Astrocyte (in vitro differentiated cells and primary cell): Measurements from ENCODE around the gene CRNKL1. TPM values are rescaled to one million over a fixed set of nuclear protein-coding genes. Genes with fewer than 3 reads are reported as not detected.

Experiments used
- DNase-seq: peaks from one replicate; pipeline ENCODE4 v3.0.0-alpha.2; 2010; ENCODE audit warnings: low read depth
- FAIRE-seq: peaks from 2 replicates; lab custom pipeline; 2011; peaks lifted over from hg19 to GRCh38; lab: Jason Lieb, UNC
- H2AFZ ChIP-seq: 2 replicates; pipeline ENCODE4 v1.6.0; 2012; ENCODE audit warnings: low read depth, low read length, inconsistent platforms
- H3K27ac ChIP-seq: 2 replicates; pipeline ENCODE4 v1.5.1; 2011; ENCODE audit warnings: low read depth, low read length, inconsistent platforms
- H3K27me3 ChIP-seq: 2 replicates; pipeline ENCODE4 v1.6.0; 2011; ENCODE audit warnings: low read length, inconsistent platforms; ENCODE audit not compliant: insufficient read depth
- H3K36me3 ChIP-seq: 2 replicates; pipeline ENCODE4 v1.5.1; 2011; ENCODE audit warnings: low read length, inconsistent platforms; ENCODE audit not compliant: insufficient read depth
- H3K4me1 ChIP-seq: 2 replicates; pipeline ENCODE4 v1.5.1; 2011; ENCODE audit warnings: low read length, inconsistent platforms; ENCODE audit not compliant: insufficient read depth
- H3K4me2 ChIP-seq: 2 replicates; pipeline ENCODE4 v1.6.0; 2012; ENCODE audit warnings: low read length, inconsistent platforms
- H3K4me3 ChIP-seq: 2 replicates; pipeline ENCODE4 v1.5.1; 2011; ENCODE audit warnings: low read depth, mild to moderate bottlenecking, low read length, inconsistent platforms; ENCODE audit not compliant: insufficient read depth
- H3K79me2 ChIP-seq: 2 replicates; pipeline ENCODE4 v1.6.0; 2012; ENCODE audit warnings: mild to moderate bottlenecking, low read length, inconsistent platforms; ENCODE audit not compliant: insufficient read depth
- H3K9ac ChIP-seq: 2 replicates; pipeline ENCODE4 v1.6.0; 2012; ENCODE audit warnings: mild to moderate bottlenecking, low read length, inconsistent platforms
- H3K9me3 ChIP-seq: 2 replicates; pipeline ENCODE4 v1.5.1; 2012; ENCODE audit warnings: low read depth, mild to moderate bottlenecking, low read length, inconsistent platforms; ENCODE audit not compliant: insufficient read depth
- H4K20me1 ChIP-seq: 2 replicates; pipeline ENCODE4 v1.6.0; 2012; ENCODE audit warnings: low read length, inconsistent platforms; ENCODE audit not compliant: insufficient read depth
- H3K27ac Mint-ChIP-seq: one replicate; pipeline ENCODE4 v1.8.0; 2021; ENCODE audit warnings: mild to moderate bottlenecking, mixed read lengths; ENCODE audit not compliant: unreplicated experiment
- H3K27me3 Mint-ChIP-seq: one replicate; pipeline ENCODE4 v1.8.0; 2021; ENCODE audit warnings: low read depth, mixed read lengths; ENCODE audit not compliant: unreplicated experiment
- H3K36me3 Mint-ChIP-seq: one replicate; pipeline ENCODE4 v1.8.0; 2021; ENCODE audit warnings: low read depth, mixed read lengths; ENCODE audit not compliant: unreplicated experiment
- H3K4me1 Mint-ChIP-seq: one replicate; pipeline ENCODE4 v1.8.0; 2021; ENCODE audit warnings: low read depth, mixed read lengths; ENCODE audit not compliant: unreplicated experiment
- H3K4me3 Mint-ChIP-seq: one replicate; pipeline ENCODE4 v1.8.0; 2021; ENCODE audit warnings: mild to moderate bottlenecking, moderate library complexity, mixed read lengths; ENCODE audit not compliant: unreplicated experiment
- H3K9me3 Mint-ChIP-seq: one replicate; pipeline ENCODE4 v1.8.0; 2021; ENCODE audit warnings: mild to moderate bottlenecking, mixed read lengths; ENCODE audit not compliant: unreplicated experiment
- EZH2 ChIP-seq: IDR thresholded peaks from 2 replicates; pipeline ENCODE4 v1.6.1; 2012; ENCODE audit warnings: mild to moderate bottlenecking, low read length, inconsistent platforms; ENCODE audit not compliant: insufficient read depth
- total RNA-seq: library from RNA; stranded (reverse); gene quantifications from 2 replicates; pipeline ENCODE4 v1.2.1, GENCODE V29; 2021
- TF ChIP-seq, protein P1 (sequence below): IDR thresholded peaks from 2 replicates; pipeline ENCODE4 v1.5.1; 2011; ENCODE audit warnings: low read depth, mild to moderate bottlenecking, inconsistent platforms, low read length, moderate library complexity; ENCODE audit not compliant: insufficient read depth

Gene CRNKL1
- total RNA-seq, 1 donor from 2014 or later, result 20.2 TPM

GRCh38 chr20:19996917-19997316 is 55.3 kb downstream of the CRNKL1 start:
- Histone ChIP-seq H3K4me3 (no peak overlapping the region), H3K27ac (no peak overlapping the region), H3K4me1 (peaks cover 33% of the 10 kb centered on the region), H3K9me3 (no peaks in the 10 kb centered on the region), H2AFZ (no peak overlapping the region), H3K4me2 (no peak overlapping the region), H3K27me3 (no peaks in the 10 kb centered on the region), H4K20me1 (peaks cover 26% of the 10 kb centered on the region), H3K36me3 (peaks cover 44% of the 10 kb centered on the region), H3K79me2 (peaks cover 46% of the 10 kb centered on the region), H3K9ac (no peak overlapping the region)
- Mint-ChIP-seq H3K27me3 (no peaks in the 10 kb centered on the region), H3K36me3 (peaks cover 18% of the 10 kb centered on the region), H3K4me3 (no peak overlapping the region), H3K4me1 (peaks cover 45% of the 10 kb centered on the region), H3K27ac (no peak overlapping the region), H3K9me3 (no peaks in the 10 kb centered on the region)
- DNase-seq (no peak), FAIRE-seq (no peak)
- TF ChIP-seq, protein P1, sequence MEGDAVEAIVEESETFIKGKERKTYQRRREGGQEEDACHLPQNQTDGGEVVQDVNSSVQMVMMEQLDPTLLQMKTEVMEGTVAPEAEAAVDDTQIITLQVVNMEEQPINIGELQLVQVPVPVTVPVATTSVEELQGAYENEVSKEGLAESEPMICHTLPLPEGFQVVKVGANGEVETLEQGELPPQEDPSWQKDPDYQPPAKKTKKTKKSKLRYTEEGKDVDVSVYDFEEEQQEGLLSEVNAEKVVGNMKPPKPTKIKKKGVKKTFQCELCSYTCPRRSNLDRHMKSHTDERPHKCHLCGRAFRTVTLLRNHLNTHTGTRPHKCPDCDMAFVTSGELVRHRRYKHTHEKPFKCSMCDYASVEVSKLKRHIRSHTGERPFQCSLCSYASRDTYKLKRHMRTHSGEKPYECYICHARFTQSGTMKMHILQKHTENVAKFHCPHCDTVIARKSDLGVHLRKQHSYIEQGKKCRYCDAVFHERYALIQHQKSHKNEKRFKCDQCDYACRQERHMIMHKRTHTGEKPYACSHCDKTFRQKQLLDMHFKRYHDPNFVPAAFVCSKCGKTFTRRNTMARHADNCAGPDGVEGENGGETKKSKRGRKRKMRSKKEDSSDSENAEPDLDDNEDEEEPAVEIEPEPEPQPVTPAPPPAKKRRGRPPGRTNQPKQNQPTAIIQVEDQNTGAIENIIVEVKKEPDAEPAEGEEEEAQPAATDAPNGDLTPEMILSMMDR, result no peak

DNA sequence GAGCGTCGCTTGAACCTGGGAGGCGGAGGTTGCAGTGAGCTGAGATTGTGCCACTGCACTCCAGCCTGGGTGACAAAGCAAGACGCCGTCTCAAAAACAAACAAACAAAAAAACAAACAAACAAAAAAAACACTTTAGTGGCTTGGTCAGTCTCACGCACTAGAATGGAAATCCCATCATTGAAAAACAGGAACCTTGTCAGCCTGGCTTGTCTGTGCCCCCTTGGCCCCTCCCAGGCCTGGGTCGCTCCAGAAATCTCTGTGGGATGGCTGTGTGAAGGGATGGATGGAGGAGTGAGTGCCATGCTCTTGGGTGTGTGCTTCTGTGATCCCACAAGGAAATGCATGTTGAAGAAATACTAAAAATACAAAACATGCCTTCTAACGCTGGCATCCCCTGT is 56.0 kb downstream of the CRNKL1 start:
- peak overlapping the region; percentile 62 for H3K27ac Mint-ChIP-seq
- peaks cover 26% of the 10 kb centered on the region for H4K20me1 ChIP-seq

GRCh38 chr20:19995220-19995863 is 56.9 kb downstream of the CRNKL1 start:
- Histone ChIP-seq H3K27me3 (no peaks in the 10 kb centered on the region), H3K36me3 (peaks cover 30% of the 10 kb centered on the region), H3K4me2 (peak overlapping the region; percentile 79), H3K9ac (peak overlapping the region; percentile 76), H3K4me3 (no peak overlapping the region), H3K9me3 (no peaks in the 10 kb centered on the region), H3K4me1 (peaks cover 48% of the 10 kb centered on the region), H2AFZ (no peak overlapping the region), H3K27ac (peak overlapping the region; percentile 96), H3K79me2 (peaks cover 54% of the 10 kb centered on the region), H4K20me1 (peaks cover 18% of the 10 kb centered on the region)
- FAIRE-seq, result no peak
- TF ChIP-seq, protein P1, result peak; percentile 92
- no peak for TF ChIP-seq EZH2
- Mint-ChIP-seq H3K9me3 (no peaks in the 10 kb centered on the region), H3K4me1 (peaks cover 53% of the 10 kb centered on the region), H3K27ac (peak overlapping the region; percentile 48), H3K36me3 (peaks cover 14% of the 10 kb centered on the region), H3K4me3 (no peak overlapping the region), H3K27me3 (no peaks in the 10 kb centered on the region)
- DNase-seq, result peak; percentile 46

More for the DNA sequence above, 56.0 kb downstream of the CRNKL1 start:
- Histone ChIP-seq H2AFZ (no peak overlapping the region), H3K27me3 (no peaks in the 10 kb centered on the region), H3K4me1 (peaks cover 40% of the 10 kb centered on the region), H3K27ac (no peak overlapping the region), H3K4me2 (no peak overlapping the region), H3K79me2 (peaks cover 53% of the 10 kb centered on the region), H3K4me3 (no peak overlapping the region), H3K36me3 (peaks cover 39% of the 10 kb centered on the region), H3K9ac (no peak overlapping the region), H3K9me3 (no peaks in the 10 kb centered on the region)
- FAIRE-seq (no peak), DNase-seq (no peak)
- Mint-ChIP-seq H3K4me1 (peaks cover 47% of the 10 kb centered on the region), H3K4me3 (no peak overlapping the region), H3K9me3 (no peaks in the 10 kb centered on the region), H3K36me3 (peaks cover 15% of the 10 kb centered on the region), H3K27me3 (no peaks in the 10 kb centered on the region)
- TF ChIP-seq, protein P1, result no peak
- TF ChIP-seq EZH2, result no peak
